ENCODE results near the gene PCF11. TPM values are rescaled to one million over a fixed set of nuclear protein-coding genes. Genes with fewer than 3 reads are reported as not detected.

The PCF11 gene
- total RNA-seq, 4 donors from 2014 or later: 32.2 to 91.7 (median 60.6) TPM

DNA sequence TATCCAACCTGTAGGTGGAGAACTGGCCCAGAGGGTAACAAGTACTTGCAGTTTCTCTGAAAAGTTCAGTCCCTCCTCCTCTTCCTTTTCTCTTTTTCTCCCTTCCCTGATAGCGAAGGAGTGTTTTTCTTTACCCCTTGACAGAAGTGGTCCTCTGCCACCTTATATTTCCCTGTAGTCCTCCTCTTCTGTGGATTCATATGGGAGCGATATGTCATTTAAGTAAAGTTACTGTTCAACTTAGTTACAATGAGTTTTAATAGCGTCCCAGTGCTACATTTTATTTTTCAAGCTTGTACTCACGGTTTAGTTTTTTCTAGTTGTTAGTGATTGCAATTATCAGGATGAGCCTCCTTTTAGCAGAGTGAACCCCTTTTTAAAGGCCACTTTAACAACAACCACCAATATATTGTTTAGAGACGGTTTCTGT, 1.4 kb downstream of the PCF11 start:
- no peak for ATAC-seq
- H3K36me3 ChIP-seq: no peaks in the 10 kb centered on the region
- TF ChIP-seq EP300 (IDR thresholded peaks at IDR 0.05): no peak
- TF ChIP-seq POLR2AphosphoS5 (IDR thresholded peaks at IDR 0.05): no peak
- no peak for TF ChIP-seq POLR2A (IDR thresholded peaks at IDR 0.05)
- TF ChIP-seq, protein P1, sequence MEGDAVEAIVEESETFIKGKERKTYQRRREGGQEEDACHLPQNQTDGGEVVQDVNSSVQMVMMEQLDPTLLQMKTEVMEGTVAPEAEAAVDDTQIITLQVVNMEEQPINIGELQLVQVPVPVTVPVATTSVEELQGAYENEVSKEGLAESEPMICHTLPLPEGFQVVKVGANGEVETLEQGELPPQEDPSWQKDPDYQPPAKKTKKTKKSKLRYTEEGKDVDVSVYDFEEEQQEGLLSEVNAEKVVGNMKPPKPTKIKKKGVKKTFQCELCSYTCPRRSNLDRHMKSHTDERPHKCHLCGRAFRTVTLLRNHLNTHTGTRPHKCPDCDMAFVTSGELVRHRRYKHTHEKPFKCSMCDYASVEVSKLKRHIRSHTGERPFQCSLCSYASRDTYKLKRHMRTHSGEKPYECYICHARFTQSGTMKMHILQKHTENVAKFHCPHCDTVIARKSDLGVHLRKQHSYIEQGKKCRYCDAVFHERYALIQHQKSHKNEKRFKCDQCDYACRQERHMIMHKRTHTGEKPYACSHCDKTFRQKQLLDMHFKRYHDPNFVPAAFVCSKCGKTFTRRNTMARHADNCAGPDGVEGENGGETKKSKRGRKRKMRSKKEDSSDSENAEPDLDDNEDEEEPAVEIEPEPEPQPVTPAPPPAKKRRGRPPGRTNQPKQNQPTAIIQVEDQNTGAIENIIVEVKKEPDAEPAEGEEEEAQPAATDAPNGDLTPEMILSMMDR (IDR thresholded peaks at IDR 0.05): no peak
- peak overlapping the region; percentile 88 to 89 for H3K4me3 ChIP-seq
- no peaks in the 10 kb centered on the region for H3K27me3 ChIP-seq
- peak overlapping the region; percentile 99 for H3K27ac ChIP-seq
- 0 to 1% methylated on average over 5 of the region's 5 CpGs for WGBS, 2 donors (ENCODE audit: low coverage in 1 of 2)
- no peaks in the 10 kb centered on the region for H3K9me3 ChIP-seq
- peaks cover 7 to 47% (median 9%) of the 10 kb centered on the region in 3 donors for H3K4me1 ChIP-seq

DNA sequence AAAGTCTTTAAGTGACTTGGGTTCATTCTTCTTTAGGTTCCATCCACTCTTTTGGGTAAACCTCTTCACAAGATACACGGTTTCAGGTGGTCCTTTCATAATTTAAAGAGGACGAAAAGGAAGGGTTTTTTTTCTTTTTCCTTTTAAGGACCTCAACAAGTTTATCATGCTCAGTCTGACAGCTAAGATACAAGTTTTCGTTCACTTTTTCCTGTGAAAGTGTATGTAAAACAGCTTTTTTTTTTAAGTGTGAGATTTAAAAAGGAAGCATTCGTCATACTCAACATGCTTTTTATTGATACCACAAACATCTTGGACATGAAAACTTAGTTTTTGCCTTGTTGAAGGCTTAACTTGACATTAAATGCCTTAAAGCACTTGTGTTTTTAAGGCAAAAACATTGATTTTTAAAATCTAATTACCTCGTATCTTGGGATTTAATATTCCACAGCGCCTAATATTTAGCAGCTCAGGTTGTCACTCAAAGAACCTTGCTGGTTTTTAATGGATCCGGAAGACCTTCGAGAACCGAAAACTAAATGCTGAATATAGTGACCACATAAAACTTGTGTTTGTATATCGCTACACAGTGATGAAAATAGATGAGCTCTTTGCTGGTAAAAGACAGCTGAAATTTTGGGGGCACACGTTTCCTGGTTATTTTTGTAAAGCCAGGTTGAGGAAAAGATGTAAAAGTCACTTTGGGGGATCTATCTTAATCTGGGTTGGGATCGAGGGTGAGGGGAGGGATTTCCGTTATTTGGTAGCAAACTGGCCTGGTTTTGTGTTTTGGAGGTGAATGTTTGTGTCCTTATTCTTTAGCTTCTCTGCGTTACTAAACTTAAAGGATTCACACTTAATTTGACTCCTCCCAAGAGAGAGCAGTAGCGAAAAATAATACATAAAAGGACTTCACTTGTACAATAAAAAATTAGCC, 2.3 kb downstream of the PCF11 start:
- Histone ChIP-seq H3K27ac (peak overlapping the region in 3 of 4 donors; percentile 18 to 99 (median 99)), H3K4me1 (peaks cover 7 to 56% (median 9%) of the 10 kb centered on the region in 3 donors), H3K36me3 (peaks cover 0 to 3% of the 10 kb centered on the region in 2 donors), H3K9me3 (no peaks in the 10 kb centered on the region), H3K27me3 (no peaks in the 10 kb centered on the region), H3K4me3 (peak overlapping the region; percentile 88 to 89)
- WGBS, 2 donors (ENCODE audit: low coverage in 1 of 2): 2 to 7% methylated on average over 14 to 15 of the region's 15 CpGs
- ATAC-seq: no peak
- no peak for TF ChIP-seq POLR2A (IDR thresholded peaks at IDR 0.05)
- TF ChIP-seq EP300 (IDR thresholded peaks at IDR 0.05): no peak
- TF ChIP-seq, protein P1 (IDR thresholded peaks at IDR 0.05): no peak
- no peak for TF ChIP-seq POLR2AphosphoS5 (IDR thresholded peaks at IDR 0.05)

- 19 to 27% methylated on average over 6 of the region's 6 CpGs for WGBS, 2 donors (ENCODE audit: low coverage in 1 of 2)
- peaks cover 7 to 65% (median 9%) of the 10 kb centered on the region in 3 donors for H3K4me1 ChIP-seq
- ATAC-seq: no peak
- H3K27me3 ChIP-seq: no peaks in the 10 kb centered on the region
- peak overlapping the region in 3 of 4 donors; percentile 16 to 99 (median 99) for H3K27ac ChIP-seq
- no peak for TF ChIP-seq POLR2A (IDR thresholded peaks at IDR 0.05)
- H3K9me3 ChIP-seq: no peaks in the 10 kb centered on the region
- H3K4me3 ChIP-seq: peak overlapping the region; percentile 88 to 89
- peaks cover 0 to 13% of the 10 kb centered on the region in 2 donors for H3K36me3 ChIP-seq
Observed at GRCh38 chr11:83159902-83160865, 3.3 kb downstream of the PCF11 start.

- peak overlapping the region in 2 of 4 donors; percentile 34 to 99 for H3K27ac ChIP-seq
- no peak overlapping the region for H3K4me3 ChIP-seq
- TF ChIP-seq EP300 (IDR thresholded peaks at IDR 0.05) (no peak), POLR2AphosphoS5 (IDR thresholded peaks at IDR 0.05) (no peak), POLR2A (IDR thresholded peaks at IDR 0.05) (no peak)
- TF ChIP-seq, protein P1 (IDR thresholded peaks at IDR 0.05): no peak
- peaks cover 7 to 65% (median 9%) of the 10 kb centered on the region in 3 donors for H3K4me1 ChIP-seq
- H3K36me3 ChIP-seq: peaks cover 0 to 28% of the 10 kb centered on the region in 2 donors
- no peaks in the 10 kb centered on the region for H3K9me3 ChIP-seq
- WGBS, 2 donors (ENCODE audit: low coverage in 1 of 2): 14 to 33% methylated on average over 1 of the region's 1 CpG
- H3K27me3 ChIP-seq: no peaks in the 10 kb centered on the region
- no peak for ATAC-seq
Observed at GRCh38 chr11:83161610-83162199, 4.8 kb downstream of the PCF11 start.
